Stimulated activated CD8-positive, alpha-beta memory T cell treated with anti-CD3 and anti-CD28 coated beads, Interleukin-4, amount 100 ng/mL, for 1 hour (primary cell): ENCODE measurements around the gene SPTY2D1.
"Not testable (repeated sequence)": the region's sequence is repeated elsewhere in the genome, so short reads cannot be mapped to it uniquely, and the experiment has no call there.

ENCODE experiments used
- DNase-seq, 2 donors: peaks; one replicate each; pipeline ENCODE4 v3.0.0-alpha.2; 2020; ENCODE audit warnings: low read depth in 2 of 2, low spot score in 1 of 2

Gene SPTY2D1

GRCh38 chr11:18634140-18635032 lies at the start of gene SPTY2D1:
Gene SPTY2D1, minus strand, starts transcription at chr11:18634342. Its CDS starts 85 bp downstream, at chr11:18634257.
- DNase-seq: peak; percentile 89 to 93

- no peak for DNase-seq
Measured at GRCh38 chr11:18682466-18682865, 48.3 kb upstream of the SPTY2D1 start.

- not testable (repeated sequence) for DNase-seq
Measured at GRCh38 chr11:18681949-18682348, 47.8 kb upstream of the SPTY2D1 start.

GRCh38 chr11:18677560-18677959 lies 43.4 kb upstream of the SPTY2D1 start:
- DNase-seq: no peak

GRCh38 chr11:18676803-18677202 lies 42.7 kb upstream of the SPTY2D1 start:
- no peak for DNase-seq

- DNase-seq: peak in 1 of 2 donors; percentile 9
Measured at GRCh38 chr11:18672209-18672608, 38.1 kb upstream of the SPTY2D1 start.

- DNase-seq: no peak
Measured at GRCh38 chr11:18671246-18671645, 37.1 kb upstream of the SPTY2D1 start.

- DNase-seq: no peak
Measured at GRCh38 chr11:18669711-18670110, 35.6 kb upstream of the SPTY2D1 start.

GRCh38 chr11:18669219-18669596 lies 35.1 kb upstream of the SPTY2D1 start:
- DNase-seq: no peak

- DNase-seq: no peak
Measured at GRCh38 chr11:18668131-18668530, 34.0 kb upstream of the SPTY2D1 start.

GRCh38 chr11:18665353-18665872 lies 31.3 kb upstream of the SPTY2D1 start:
- not testable (repeated sequence) for DNase-seq

- DNase-seq: no peak
Measured at GRCh38 chr11:18657673-18658072, 23.5 kb upstream of the SPTY2D1 start.

- no peak for DNase-seq
Measured at GRCh38 chr11:18650859-18651557, 16.9 kb upstream of the SPTY2D1 start.

GRCh38 chr11:18650353-18650752 lies 16.2 kb upstream of the SPTY2D1 start:
- no peak for DNase-seq

- DNase-seq: not testable (repeated sequence)
Measured at GRCh38 chr11:18643034-18643433, 8.9 kb upstream of the SPTY2D1 start.

GRCh38 chr11:18641677-18642076 lies 7.5 kb upstream of the SPTY2D1 start:
- DNase-seq: no peak

GRCh38 chr11:18633256-18634139 lies 644 bp downstream of the SPTY2D1 start:
- DNase-seq: no peak

GRCh38 chr11:18632841-18633240 lies 1.3 kb downstream of the SPTY2D1 start:
- no peak for DNase-seq

GRCh38 chr11:18624161-18624560 lies 10.0 kb downstream of the SPTY2D1 start:
- DNase-seq: no peak

GRCh38 chr11:18623707-18624106 lies 10.4 kb downstream of the SPTY2D1 start:
- DNase-seq: no peak
